ENCODE results near the gene NLGN4Y.

Gene NLGN4Y

DNA sequence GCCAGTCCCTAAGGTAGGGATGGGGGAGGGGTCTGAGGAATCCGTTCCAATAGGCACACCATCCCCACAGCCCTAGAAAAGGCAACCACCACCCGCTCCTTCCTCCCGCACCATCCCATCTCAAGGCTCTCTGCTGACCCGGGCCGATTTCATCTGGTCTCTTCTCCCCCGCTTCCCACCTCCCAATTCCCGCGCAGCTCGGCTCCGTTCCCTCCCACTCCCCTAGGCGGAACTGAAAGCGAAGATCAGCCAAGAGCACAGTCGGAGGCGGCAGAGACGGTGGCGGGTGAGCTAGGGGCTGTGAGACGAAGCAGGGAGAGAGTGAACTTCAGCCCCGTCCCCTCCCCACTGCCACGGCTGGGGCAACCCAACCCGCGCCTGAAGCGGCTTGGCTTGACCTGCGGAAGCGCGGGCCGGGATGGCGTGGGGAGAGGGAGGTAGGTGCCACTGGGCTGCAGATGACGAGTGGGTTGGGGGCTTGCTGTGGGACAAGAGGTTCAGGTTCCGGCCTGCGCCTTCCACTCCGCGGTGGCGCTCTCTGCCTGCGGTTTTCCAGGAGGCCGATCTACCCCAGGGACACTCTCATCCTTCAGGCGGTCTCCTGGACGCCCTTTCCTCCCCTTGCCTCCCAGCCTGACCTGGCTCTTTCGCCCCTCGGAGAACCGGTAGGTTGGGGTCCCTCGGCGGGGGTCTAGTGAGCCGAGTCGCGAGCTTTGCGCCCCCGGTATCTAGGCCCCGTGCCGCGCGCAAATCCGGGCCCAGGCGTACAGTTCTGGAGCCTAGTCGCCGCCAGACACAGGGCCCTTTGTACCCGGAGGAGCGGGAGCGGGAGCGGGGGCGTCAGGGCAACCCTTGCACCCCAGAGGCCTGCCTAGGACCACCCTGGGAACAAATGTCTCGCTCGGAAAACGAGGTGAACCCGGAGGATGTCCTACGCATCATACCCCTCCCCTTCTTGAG, at the start of gene NLGN4Y:
NLGN4Y (plus strand) TSS at position 258 of the 960 bp plus-strand sequence. CDS start 97,591 bp downstream, outside the sequence.
- TF ChIP-seq, protein P1, sequence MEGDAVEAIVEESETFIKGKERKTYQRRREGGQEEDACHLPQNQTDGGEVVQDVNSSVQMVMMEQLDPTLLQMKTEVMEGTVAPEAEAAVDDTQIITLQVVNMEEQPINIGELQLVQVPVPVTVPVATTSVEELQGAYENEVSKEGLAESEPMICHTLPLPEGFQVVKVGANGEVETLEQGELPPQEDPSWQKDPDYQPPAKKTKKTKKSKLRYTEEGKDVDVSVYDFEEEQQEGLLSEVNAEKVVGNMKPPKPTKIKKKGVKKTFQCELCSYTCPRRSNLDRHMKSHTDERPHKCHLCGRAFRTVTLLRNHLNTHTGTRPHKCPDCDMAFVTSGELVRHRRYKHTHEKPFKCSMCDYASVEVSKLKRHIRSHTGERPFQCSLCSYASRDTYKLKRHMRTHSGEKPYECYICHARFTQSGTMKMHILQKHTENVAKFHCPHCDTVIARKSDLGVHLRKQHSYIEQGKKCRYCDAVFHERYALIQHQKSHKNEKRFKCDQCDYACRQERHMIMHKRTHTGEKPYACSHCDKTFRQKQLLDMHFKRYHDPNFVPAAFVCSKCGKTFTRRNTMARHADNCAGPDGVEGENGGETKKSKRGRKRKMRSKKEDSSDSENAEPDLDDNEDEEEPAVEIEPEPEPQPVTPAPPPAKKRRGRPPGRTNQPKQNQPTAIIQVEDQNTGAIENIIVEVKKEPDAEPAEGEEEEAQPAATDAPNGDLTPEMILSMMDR (IDR thresholded peaks at IDR 0.05; ENCODE audit: low read depth, low read length): no peak
- H3K4me3 ChIP-seq (ENCODE audit: low read depth, low read length): no peak within 1 kb of the TSS

DNA sequence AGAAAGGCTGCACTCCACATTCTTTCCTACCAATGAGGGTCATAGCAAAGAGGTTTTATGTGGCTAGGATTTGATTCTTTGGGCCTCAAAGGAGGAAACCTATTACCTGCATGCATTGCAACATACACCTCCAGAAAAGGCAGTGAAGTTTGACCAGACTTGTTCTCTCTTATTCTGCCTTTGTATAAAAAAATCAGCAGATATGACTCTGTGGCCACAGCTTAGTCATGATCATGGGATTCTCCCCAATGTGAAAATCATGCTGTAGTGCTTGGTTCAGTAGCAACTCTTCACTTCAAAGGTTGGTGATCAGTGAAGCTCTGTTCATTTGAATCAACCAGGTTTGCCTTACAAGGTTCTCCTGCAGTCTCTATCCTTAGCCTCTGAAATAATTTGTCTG, 38.4 kb upstream of the NLGN4Y start:
- TF ChIP-seq, protein P1 (IDR thresholded peaks at IDR 0.05; ENCODE audit: low read depth, low read length): no peak

DNA sequence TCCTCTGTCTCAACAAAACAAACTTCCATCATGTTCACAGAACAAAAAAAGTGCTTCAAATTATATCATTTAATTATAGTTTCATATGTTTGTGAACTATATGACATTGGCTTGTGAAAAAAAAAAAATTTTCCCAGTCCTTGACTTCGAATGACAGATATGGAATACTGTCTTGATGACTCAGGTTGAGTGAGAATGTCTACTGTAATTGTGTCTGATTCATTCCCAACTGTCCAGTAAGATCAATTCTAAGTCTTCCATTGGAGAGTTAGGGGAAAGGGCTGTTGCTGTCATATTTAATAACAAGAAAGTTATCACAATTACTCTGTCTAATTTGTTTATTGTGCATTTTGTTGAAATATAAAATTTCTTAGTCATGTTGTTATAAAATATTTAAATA, 34.1 kb upstream of the NLGN4Y start:
- TF ChIP-seq, protein P1 (IDR thresholded peaks at IDR 0.05; ENCODE audit: low read depth, low read length): no peak
- no peak overlapping the region for H3K4me3 ChIP-seq (ENCODE audit: low read depth, low read length)

More for the DNA sequence above, 38.4 kb upstream of the NLGN4Y start:
- H3K4me3 ChIP-seq (ENCODE audit: low read depth, low read length): no peak overlapping the region

DNA sequence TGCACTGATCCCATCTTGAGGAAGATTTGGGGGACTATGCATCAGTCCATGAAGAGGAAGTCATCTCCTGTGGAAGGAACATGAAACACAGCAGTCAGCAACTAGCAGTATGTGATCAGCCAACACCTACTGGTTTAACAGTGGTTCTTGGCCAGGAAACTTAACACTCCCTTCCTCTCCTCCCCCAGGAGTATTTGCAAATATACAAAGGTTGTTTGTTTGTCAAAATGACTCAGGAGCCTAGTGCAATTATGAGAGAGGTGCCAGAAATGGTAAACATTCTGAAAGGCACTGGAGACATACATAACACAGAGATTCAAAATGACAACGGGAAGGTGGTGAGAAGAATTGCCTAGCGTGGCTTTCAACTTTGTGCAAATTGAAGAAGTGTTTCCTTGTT, 26.3 kb upstream of the NLGN4Y start:
- TF ChIP-seq, protein P1 (IDR thresholded peaks at IDR 0.05; ENCODE audit: low read depth, low read length): no peak
- H3K4me3 ChIP-seq (ENCODE audit: low read depth, low read length): no peak overlapping the region

DNA sequence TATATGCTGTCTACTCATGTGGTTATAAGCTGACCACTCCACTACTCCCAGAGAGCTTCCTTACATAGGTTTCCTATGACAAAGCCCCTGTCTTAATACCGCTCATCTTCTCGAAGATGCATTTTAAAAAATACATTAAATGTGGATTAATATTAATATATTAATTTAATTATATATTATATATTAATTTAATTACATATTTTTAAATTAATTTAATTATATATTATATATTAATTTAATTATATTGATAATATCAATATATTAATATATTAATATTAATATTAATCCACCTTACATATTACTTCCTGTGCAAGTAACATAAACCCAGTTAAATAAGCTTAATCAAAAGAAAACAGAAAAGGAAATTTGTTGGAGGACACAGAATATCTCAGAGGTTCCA, 19.7 kb upstream of the NLGN4Y start:
- H3K4me3 ChIP-seq (ENCODE audit: low read depth, low read length): no peak overlapping the region
- TF ChIP-seq, protein P1 (IDR thresholded peaks at IDR 0.05; ENCODE audit: low read depth, low read length): no peak

DNA sequence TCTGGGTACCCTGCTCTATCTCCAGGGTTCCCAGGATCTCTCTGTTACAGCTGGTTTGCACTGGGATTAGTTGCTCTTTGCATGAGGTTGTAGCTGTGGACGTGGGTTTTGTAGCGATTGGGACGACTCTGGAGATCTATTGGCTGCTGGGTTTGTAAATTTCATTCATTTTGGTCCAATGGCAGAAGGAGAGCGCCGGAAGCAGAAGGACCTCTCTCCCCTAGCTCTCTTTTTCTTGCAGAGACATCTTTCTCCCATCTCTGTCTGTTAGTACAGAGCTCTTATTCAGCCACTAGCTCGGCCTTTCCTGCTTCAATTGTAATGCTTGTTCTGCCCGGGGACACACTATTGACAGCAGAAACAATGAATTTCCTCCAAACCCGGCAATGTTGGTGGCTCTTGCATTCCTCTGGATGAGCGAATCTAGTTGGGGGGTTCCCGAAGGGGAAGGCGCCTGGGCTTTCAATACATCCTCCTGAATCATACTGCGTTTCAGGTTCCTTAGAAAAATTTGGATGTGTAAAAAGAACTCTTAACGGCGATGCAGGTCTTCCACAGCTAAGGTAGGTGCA, 1.9 kb upstream of the NLGN4Y start:
- TF ChIP-seq, protein P1 (IDR thresholded peaks at IDR 0.05; ENCODE audit: low read depth, low read length): no peak
- no peak overlapping the region for H3K4me3 ChIP-seq (ENCODE audit: low read depth, low read length)

Measured in WI38 (cell line).